ENCODE measurements around the gene NAPA. TPM values are rescaled to one million over a fixed set of nuclear protein-coding genes. Genes with fewer than 3 reads are reported as not detected.

NAPA gene
- total and polyA plus RNA-seq, 2 of the 13 experiments (the other 11 are each of a cell fraction or from before 2014, with no cell fraction given), result 32.6 to 65.9 TPM

- TF ChIP-seq KLF9 (CRISPR knock-in tag; IDR thresholded peaks at IDR 0.05; ENCODE audit: low read depth) (no peak), PATZ1 (CRISPR knock-in tag; IDR thresholded peaks at IDR 0.05) (peak; percentile 78), TARDBP (CRISPR knock-in tag; IDR thresholded peaks at IDR 0.05) (no peak), ZGPAT (CRISPR knock-in tag; IDR thresholded peaks at IDR 0.05) (0 out of 2 replicates have a peak, but pooled peaks have one; percentile 30), WIZ (CRISPR knock-in tag; IDR thresholded peaks at IDR 0.05) (peak; percentile 74; the same call in 1 of the 2 replicates), CREBL2 (CRISPR knock-in tag; IDR thresholded peaks at IDR 0.05; ENCODE audit: borderline replicate concordance) (no peak), CERS6 (CRISPR knock-in tag; IDR thresholded peaks at IDR 0.05) (no peak), NR2F6 (IDR thresholded peaks at IDR 0.05) (no peak), NR2F6 (CRISPR knock-in tag; IDR thresholded peaks at IDR 0.05) (peak; percentile 12; the same call in 1 of the 2 replicates), IKZF4 (CRISPR knock-in tag; IDR thresholded peaks at IDR 0.05; ENCODE audit: borderline replicate concordance, low read depth, not compliant biosample characterization) (peak; percentile 38), KAT2B (IDR thresholded peaks at IDR 0.05; ENCODE audit: borderline replicate concordance, low read depth, low read length) (no peak), RBFOX2 (IDR thresholded peaks at IDR 0.05; ENCODE audit: low read depth, low read length) (no peak), ZNF160 (CRISPR knock-in tag; IDR thresholded peaks at IDR 0.05) (peak; percentile 40; the same call in 1 of the 2 replicates), ZNF317 (CRISPR knock-in tag; IDR thresholded peaks at IDR 0.05) (0 out of 2 replicates have a peak, but pooled peaks have one; percentile 35), SMAD1 (CRISPR knock-in tag; IDR thresholded peaks at IDR 0.05; ENCODE audit: borderline replicate concordance, low read depth) (no peak), SRF (IDR thresholded peaks at IDR 0.05; ENCODE audit: low read depth, low read length) (no peak), ZSCAN21 (CRISPR knock-in tag; IDR thresholded peaks at IDR 0.05; ENCODE audit: borderline replicate concordance) (0 out of 2 replicates have a peak, but pooled peaks have one; percentile 67), POLR2AphosphoS5 (IDR thresholded peaks at IDR 0.05; ENCODE audit: low read depth, low read length) (no peak), HDAC1 (CRISPR knock-in tag; IDR thresholded peaks at IDR 0.05) (peak; percentile 78), ZNF850 (CRISPR knock-in tag; conservative IDR thresholded peaks at IDR 0.05) (0 out of 2 replicates have a peak, but pooled peaks have one; percentile 32), IRF9 (CRISPR knock-in tag; IDR thresholded peaks at IDR 0.05; ENCODE audit: borderline replicate concordance) (0 out of 2 replicates have a peak, but pooled peaks have one; percentile 42), ZNF780A (CRISPR knock-in tag; IDR thresholded peaks at IDR 0.05) (no peak), SPEN (CRISPR knock-in tag; IDR thresholded peaks at IDR 0.05; ENCODE audit: low read depth) (peak; percentile 55; the same call in 1 of the 2 replicates), CENPBD1 (CRISPR knock-in tag; IDR thresholded peaks at IDR 0.05; ENCODE audit: borderline replicate concordance, low read depth) (no peak)
Measured at GRCh38 chr19:47471733-47472457, 43.0 kb downstream of the NAPA start, which contains the start of gene SLC8A2 (continued).
